ENCODE results near the gene CAMTA1. TPM values are rescaled to one million over a fixed set of nuclear protein-coding genes. Genes with fewer than 3 reads are reported as not detected.

CAMTA1 gene
- total and polyA plus RNA-seq, 9 of the 15 experiments (the other 6 are each of a cell fraction or from before 2014, with no cell fraction given): 43.9 to 161 (median 65.9) TPM

DNA sequence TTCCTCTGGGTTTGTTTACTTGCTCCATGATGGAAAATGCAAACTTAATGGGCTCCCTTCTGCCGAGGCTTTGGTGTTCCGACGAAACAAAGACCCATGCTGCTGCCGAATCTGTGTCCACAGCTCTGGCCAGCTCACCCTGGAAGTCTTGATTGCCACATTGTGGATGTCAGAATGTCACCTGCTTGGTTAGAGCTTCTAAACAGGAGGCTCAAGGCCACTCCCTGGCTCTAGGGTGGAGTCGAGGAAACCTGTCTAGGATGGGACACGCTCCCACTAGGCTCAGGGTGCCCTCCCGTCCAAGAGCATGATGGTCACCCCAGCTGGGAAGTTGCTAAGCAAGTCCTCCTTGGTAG is 706.5 kb downstream of the CAMTA1 start:
- no TSS peak for BruUV-seq (replicated peaks)
- in situ Hi-C loops (cut with MboI): no loop called here
- ATAC-seq (no peak), FAIRE-seq (no peak), DNase-seq (ENCODE audit: extremely low read depth in 1 of 4, low spot score in 3 of 4) (no peak)
- Histone ChIP-seq H3K79me2 (ENCODE audit: control insufficient read depth, insufficient read depth, low read length) (no peaks in the 10 kb centered on the region), H3K27ac (ENCODE audit: extremely low read depth, low read depth, low read length) (no peak overlapping the region), H3K4me2 (ENCODE audit: insufficient read depth, low read length) (no peak overlapping the region), H3K27me3 (ENCODE audit: control insufficient read depth in 2 of 2, insufficient read depth in 2 of 2, low read length in 2 of 2) (peaks cover 3 to 49% of the 10 kb centered on the region in 2 experiments; a peak in 3 of 5 replicates), H4K20me1 (replicated peaks; ENCODE audit: control insufficient read depth, insufficient read depth, low read length) (no peaks in the 10 kb centered on the region), H3K4me1 (replicated peaks in 1 of 2; ENCODE audit: control insufficient read depth in 2 of 2, insufficient read depth in 2 of 2, low read length in 2 of 2) (peaks cover 0 to 2% of the 10 kb centered on the region in 2 experiments; a peak in 1 of 5 replicates), H2AFZ (ENCODE audit: low read depth, low read length) (no peak overlapping the region), H3K9me3 (replicated peaks; ENCODE audit: control insufficient read depth, insufficient read depth, low read depth, low read length) (no peaks in the 10 kb centered on the region; the same call in 1 of the 2 replicates), H3K36me3 (ENCODE audit: control insufficient read depth, insufficient read depth, low read length) (no peaks in the 10 kb centered on the region), H3K4me3 (no peak overlapping the region), H3K9ac (ENCODE audit: insufficient read depth in 1 of 2, low read depth in 2 of 2, low read length in 2 of 2) (no peak overlapping the region), H3K9me1 (ENCODE audit: control insufficient read depth, insufficient read depth, low read length) (no peaks in the 10 kb centered on the region)
- no peak for TF ChIP-seq MCM5 (IDR thresholded peaks at IDR 0.05; ENCODE audit: low read depth)
- 2% methylated on average over 7 of the region's 7 CpGs for WGBS (ENCODE audit: insufficient coverage, low coverage, missing lambda C conversion rate)
- POLR2A ChIA-PET: interaction anchor here (0.7 kb wide), 1 partner anchor 11 kb away, joined by 3 read pairs; no protein-coding TSS in a partner anchor
- intact Hi-C loops (cut with micrococcal nuclease): no loop called here
- CTCF ChIA-PET (ENCODE audit: low intra/inter-chr PET ratio): no interaction called here

DNA sequence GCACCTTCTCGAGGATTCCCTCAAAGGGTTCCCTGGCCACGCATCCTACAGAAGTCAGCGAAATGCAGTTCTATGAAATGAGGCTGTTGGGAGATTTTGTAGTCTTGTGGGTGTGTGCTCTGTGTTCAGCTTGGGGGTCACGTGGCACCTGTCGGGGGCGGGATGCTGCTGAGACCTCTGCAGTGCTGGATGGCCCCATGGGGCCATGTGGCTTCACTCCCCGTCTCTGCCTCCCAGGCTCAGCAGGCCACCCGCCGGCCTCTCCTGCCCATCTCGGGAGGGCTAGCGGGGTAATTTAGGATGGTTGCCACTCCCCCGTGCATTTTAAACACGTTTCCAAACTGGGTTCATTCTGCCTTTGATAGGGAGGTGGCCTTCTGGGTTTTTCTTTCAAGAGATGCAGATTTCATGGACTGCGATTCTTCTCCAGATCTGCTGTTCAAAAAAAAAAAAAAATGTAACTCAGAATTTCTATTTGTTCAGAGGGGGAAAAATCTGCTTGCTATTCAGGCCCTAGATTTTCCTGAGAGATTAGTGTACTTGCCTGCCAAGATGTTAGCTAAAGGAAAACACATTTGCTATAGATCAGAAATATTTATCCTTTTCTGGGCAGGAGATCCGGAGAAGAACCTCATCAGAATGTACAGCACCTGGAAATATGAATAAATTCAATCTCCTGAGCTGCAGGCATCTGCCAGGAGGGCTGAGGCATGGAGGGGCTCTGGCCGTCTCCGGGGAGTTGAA is 708.6 kb downstream of the CAMTA1 start:
- H3K9me3 ChIP-seq (replicated peaks; ENCODE audit: control insufficient read depth, insufficient read depth, low read depth, low read length): peaks cover 8% of the 10 kb centered on the region; the same call in 1 of the 2 replicates
- no TSS peak for BruUV-seq (replicated peaks)
- H3K4me3 ChIP-seq: no peak overlapping the region
- TF ChIP-seq FOXJ2 (tag; IDR thresholded peaks at IDR 0.05): no peak
- TF ChIP-seq, protein P1, sequence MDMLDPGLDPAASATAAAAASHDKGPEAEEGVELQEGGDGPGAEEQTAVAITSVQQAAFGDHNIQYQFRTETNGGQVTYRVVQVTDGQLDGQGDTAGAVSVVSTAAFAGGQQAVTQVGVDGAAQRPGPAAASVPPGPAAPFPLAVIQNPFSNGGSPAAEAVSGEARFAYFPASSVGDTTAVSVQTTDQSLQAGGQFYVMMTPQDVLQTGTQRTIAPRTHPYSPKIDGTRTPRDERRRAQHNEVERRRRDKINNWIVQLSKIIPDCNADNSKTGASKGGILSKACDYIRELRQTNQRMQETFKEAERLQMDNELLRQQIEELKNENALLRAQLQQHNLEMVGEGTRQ (CRISPR knock-in tag; IDR thresholded peaks at IDR 0.05): 0 out of 2 replicates have a peak, but pooled peaks have one; percentile 9
- peaks cover 3 to 44% of the 10 kb centered on the region in 2 experiments; a peak in 3 of 5 replicates for H3K27me3 ChIP-seq (ENCODE audit: control insufficient read depth in 2 of 2, insufficient read depth in 2 of 2, low read length in 2 of 2)
- in situ Hi-C loops (cut with MboI): no loop called here
- ChIA-PET POLR2A (interaction anchor here (0.6 kb wide), 1 partner anchor 361 kb away, joined by 4 read pairs; no protein-coding TSS in a partner anchor), CTCF (ENCODE audit: low intra/inter-chr PET ratio) (no interaction called here)
- no peak for DNase-seq (ENCODE audit: extremely low read depth in 1 of 4, low spot score in 3 of 4)
- 1% methylated on average over 17 of the region's 17 CpGs for WGBS (ENCODE audit: insufficient coverage, low coverage, missing lambda C conversion rate)
- no peak overlapping the region for H3K27ac ChIP-seq (ENCODE audit: extremely low read depth, low read depth, low read length)
- no peak overlapping the region for H2AFZ ChIP-seq (ENCODE audit: low read depth, low read length)
- no peak overlapping the region for H3K9ac ChIP-seq (ENCODE audit: insufficient read depth in 1 of 2, low read depth in 2 of 2, low read length in 2 of 2)
- ATAC-seq: no peak
- intact Hi-C loops (cut with micrococcal nuclease): no loop called here
- H3K9me1 ChIP-seq (ENCODE audit: control insufficient read depth, insufficient read depth, low read length): no peaks in the 10 kb centered on the region
- no peaks in the 10 kb centered on the region for H3K79me2 ChIP-seq (ENCODE audit: control insufficient read depth, insufficient read depth, low read length)
- no peaks in the 10 kb centered on the region for H4K20me1 ChIP-seq (replicated peaks; ENCODE audit: control insufficient read depth, insufficient read depth, low read length)
- peaks cover 0 to 2% of the 10 kb centered on the region in 2 experiments; a peak in 1 of 5 replicates for H3K4me1 ChIP-seq (replicated peaks in 1 of 2; ENCODE audit: control insufficient read depth in 2 of 2, insufficient read depth in 2 of 2, low read length in 2 of 2)
- H3K4me2 ChIP-seq (ENCODE audit: insufficient read depth, low read length): no peak overlapping the region
- no peak for FAIRE-seq
- H3K36me3 ChIP-seq (ENCODE audit: control insufficient read depth, insufficient read depth, low read length): no peaks in the 10 kb centered on the region
